Activated effector memory CD4-positive, alpha-beta T cell treated with anti-CD3 and anti-CD28 coated beads, Interleukin-2, amount 50 U/mL, for 16 hours (primary cell): ENCODE results near the gene MEGF10.

ENCODE experiments used
- DNase-seq: peaks from one replicate; pipeline ENCODE4 v3.0.0-alpha.2; 2020

MEGF10 gene

DNA sequence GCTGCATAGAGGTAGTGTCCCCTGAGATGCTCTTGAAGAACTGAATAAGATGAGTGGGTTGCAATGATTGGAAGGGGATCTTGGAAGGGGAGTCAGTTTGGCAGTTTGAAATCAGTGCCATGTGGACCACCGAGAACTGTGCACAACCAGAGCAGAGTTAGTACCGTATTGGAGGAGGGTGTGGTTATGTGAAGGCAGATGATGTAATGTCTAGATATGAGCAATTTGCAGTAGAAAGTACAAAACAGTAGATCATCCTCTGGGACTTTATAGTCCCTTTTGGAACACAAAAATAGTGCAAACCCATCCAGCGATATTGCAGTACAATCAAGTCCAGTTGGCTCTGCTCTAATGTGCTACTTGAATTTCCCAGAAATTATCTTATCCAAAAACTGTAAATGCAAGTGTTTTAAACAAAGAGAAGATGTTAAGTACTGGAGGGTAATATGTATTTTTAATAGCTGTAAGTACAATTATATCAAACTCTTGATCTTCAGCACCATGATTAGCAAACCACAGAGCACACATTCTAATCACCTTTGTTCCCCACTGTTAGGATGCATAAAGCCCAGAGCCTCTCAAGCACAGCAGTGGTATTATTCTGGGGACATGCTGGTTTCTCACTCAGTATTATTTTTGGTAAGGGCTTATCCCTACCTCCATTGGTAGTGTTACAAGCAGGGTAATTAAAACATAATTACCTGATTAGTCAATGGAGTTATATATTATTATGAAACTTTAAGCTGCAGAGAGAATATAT, 41.5 kb downstream of the MEGF10 start:
- no peak for DNase-seq

DNA sequence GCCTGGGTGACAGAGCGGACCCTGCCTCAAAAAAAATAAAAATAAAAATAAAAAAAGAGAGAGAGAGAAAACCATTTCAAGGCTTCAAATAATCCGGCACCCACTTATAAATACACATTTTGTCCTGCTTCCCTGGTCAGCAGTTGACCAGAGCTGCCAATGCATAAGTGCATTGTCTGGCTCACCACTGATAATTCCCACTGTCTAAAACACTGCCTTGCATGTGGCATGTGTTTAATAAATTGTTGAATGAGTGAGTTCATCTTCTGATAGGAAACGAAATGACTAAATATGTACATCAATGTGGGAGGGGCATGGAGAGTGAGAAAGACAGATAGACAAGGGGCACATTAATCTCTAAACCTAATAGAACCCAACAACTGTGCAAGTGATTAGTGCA, 42.9 kb downstream of the MEGF10 start:
- no peak for DNase-seq

DNA sequence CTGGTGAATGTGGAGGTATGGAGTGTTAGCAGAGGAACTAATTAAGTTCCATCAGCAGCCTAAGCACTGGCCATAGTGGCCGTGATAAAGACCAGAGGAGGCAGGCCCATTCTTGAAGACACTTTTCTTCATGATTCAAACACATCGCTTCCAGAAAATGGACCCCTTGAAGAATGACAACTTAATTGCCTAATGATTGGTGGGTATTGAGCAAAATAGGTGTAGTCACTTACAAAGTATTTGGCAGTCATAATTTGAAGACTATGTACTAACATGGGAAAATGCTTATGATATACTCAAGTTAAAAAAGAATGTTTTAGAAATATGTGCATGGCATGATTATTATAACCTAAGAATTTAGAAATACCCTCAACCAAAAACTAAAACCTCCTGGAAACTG, 44.8 kb downstream of the MEGF10 start:
- DNase-seq: no peak

DNA sequence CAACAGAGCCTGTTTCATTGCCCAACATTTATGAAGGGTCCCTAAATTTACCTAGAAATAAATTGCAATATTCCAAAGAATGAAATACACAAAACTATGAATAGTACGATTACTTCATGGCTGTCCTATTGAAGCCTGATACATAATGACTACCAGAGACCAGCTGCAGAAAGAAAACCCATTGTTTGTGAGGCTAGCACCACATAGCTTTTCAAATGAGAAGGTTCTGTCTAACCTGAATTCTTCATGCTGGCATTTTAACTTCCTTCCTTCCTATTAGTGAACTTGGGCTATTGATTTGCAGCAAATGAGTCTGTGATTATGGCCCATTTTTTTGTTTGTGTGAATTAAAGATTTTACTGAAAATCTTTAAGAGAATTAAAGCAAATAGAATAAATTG, 47.3 kb downstream of the MEGF10 start:
- DNase-seq: no peak

DNA sequence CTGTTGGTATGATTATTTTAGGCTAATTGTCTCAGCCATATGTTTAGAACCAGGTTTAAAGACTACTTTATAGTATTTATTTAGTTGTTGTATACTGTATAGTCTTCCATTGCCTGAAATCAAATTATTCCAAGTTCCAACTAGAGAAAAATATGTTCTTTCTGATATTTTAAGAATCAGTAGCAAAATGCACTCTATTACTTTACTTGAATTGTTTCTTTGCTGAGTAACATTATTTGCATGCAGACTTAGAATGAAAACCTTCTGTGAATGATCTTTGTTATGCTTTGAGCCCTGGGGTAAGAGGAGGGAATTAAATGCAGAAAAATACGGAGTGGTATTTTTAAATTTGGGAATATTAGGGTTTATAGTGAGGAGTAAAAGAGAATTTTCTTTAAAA, 47.9 kb downstream of the MEGF10 start:
- no peak for DNase-seq

DNA sequence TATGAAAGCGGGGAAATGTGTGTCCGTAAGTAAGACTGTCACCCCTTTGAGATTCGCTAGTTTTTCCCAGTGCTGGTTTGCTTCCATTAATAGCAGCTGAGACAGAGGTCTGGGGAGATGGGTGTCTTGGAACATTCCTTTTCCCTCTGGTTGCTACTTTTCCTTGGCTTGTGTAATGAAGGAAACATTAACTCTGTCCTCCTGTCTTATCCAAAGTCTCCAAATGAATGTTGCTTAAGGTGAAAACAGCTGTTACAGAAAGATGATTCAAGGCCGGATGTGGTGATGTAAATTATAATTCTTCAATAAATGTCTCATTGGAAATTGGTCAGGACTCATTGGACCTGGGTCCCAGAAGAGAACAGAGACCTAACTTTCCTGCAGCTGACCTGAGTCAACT, 50.0 kb downstream of the MEGF10 start:
- no peak for DNase-seq

DNA sequence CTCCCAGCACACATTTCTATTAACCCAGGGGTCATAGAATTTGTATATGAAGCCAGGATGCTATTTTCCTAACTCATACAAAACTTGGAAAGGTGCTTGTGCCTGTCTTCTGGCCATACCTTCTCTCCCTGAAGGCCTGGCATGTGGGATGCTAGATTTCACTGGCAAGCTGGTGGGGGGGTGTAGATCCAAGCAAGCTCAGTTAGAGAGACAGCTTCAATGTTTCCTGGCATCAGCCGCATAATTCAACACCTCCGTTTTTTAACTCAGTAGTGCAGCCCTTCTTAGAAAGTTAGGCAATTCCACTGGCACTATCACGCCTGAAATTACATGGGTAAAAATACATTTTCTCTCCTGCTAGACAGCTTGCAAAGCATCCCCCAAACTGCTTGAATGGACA, 51.8 kb downstream of the MEGF10 start:
- no peak for DNase-seq

DNA sequence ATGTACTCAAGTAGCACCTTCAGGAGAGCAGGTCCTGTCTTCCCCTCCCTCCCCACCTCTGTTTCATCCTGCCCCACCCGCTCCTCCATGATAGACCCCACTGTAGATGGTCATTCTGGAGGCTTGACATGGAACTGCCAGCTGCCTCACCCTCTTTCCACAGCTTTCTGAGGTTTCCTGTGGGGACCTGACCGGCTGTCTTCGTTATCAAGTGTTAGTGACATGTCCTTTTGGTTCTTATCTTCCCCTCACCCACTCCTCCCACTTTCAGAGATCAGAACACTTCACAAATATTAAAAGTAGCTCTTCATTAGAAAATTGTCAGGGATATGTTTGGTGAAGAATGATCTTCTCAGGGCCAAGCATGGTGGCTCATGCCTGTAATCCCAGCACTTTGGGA, 52.7 kb downstream of the MEGF10 start:
- no peak for DNase-seq

DNA sequence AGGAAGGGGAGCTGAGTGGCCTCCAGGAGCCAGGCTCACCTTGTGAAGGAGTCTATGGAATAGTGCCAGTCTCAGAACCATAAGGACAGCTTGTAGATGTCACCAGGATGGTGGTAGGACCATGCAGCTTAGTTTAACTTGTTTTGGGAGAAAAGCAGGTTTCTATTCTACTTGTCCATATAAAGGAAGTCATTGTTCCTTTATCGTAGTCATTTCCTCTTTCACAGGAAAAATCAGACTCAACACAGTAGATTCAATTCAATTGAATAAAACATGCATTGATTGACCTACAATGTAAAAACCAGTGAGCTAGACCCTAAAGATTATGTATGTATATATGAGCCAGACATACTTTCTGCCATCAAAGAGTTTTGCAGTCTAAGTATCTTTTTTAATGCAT, 53.3 kb downstream of the MEGF10 start:
- no peak for DNase-seq

DNA sequence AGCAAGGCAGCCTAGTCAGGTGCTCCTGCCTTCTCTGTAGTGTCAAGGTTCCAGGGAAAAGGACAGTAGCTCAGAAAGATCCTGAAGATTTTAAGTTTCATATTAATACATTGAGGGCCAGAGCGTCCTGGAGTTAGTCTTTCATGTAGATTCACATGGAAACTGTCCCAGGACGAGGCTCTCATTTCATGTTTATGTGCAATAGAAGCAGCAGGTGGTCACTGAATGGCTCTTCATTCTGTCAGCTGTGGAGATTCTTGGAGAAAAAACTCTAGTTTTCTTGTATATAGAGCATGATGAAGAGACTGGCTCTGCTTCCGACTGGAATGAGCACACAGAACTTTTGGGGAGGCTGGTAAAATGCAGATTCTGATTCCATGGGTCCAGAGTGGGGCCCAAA, 54.3 kb downstream of the MEGF10 start:
- no peak for DNase-seq

DNA sequence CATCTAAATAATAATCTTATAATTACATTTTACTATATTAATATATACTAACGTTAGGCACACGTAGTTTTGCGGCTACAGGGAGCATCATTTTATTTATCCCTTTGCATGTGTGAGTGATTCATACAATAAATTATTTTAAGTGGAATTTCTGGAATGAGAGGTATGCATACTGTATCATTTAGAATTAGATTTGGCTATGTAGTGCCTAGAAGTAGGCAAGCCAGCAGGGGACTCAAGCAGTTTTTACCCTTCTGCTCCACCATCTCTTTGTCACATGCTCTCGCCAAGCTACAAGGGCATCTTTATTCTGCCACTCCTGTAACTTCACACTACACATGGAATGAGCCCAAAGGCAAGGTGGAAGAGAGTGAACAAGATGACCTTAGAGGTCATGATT, 60.8 kb downstream of the MEGF10 start:
- no peak for DNase-seq

DNA sequence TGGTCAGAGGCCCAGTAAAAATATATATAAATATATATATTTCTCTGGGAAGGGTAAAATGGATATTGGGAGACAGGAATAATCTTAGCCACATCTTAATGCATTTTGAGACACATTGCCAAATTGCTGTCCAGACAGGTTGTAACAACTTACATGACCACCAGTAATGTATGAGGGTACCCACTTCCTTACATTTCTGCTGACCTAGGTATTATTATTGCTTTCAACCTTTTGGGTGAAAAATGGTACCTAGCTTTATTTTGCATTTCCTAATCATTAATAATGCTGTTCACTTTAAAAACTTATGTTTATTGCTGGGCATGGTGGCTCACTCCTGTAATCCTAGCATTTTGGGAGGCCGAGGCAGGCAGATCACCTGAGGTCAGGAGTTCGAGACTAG, 61.5 kb downstream of the MEGF10 start:
- DNase-seq: no peak

DNA sequence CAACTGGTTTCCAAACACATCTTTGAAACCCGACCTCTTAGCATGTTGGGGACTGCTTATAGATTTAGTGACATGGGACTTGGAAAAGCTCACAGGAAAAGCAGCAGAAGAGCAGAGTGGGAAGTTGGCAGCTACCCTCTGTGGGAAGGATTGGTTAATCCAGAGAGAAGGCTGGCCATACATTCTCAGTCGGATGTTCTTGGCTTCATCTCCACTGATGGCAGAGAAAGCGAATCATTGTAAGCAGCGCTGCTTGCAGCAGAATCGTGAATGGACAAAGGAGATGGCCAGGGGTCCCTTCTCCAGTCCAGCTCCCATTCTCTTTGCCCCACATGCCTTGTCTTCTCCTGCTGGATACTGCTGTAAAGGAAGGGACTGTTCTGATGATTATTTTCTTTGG, 62.7 kb downstream of the MEGF10 start:
- DNase-seq: no peak

DNA sequence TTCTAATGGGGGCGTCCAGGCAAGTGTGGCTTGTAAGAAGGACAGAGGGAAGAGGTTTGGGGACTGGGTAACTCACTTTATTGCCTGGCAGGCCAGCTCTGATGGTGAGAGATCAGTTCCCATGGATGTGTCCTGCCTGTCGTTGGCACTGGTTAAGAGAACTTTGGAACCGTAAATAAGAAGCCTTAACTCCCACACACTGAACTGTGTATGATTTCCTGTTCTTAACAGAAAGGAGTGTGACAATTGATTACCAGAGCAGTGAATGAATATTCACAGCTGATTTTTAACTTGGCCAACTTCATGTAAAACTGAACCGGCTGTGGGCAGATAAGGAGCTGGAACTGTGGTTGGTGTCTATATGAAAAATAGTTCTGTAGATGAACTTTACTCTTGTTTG, 63.2 kb downstream of the MEGF10 start:
- no peak for DNase-seq

DNA sequence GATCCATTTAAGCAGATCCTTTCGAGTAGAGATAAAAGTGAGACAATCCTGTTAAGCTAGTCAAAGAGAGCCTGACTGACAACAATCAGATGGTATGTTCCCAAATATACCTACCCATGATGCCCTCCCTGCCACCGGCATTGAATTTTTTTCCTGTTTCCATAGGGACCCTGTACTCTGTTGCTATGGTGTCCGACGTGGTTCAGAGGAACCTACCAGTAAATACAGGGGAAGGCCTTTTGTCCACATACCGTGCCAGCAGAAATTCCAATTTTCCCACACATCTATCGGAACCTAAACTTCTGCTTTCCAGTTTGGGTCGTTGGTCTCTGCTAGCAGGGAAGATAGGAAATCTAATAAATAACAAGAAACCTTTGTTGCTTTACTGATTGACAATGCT, 64.7 kb downstream of the MEGF10 start:
- DNase-seq: no peak

DNA sequence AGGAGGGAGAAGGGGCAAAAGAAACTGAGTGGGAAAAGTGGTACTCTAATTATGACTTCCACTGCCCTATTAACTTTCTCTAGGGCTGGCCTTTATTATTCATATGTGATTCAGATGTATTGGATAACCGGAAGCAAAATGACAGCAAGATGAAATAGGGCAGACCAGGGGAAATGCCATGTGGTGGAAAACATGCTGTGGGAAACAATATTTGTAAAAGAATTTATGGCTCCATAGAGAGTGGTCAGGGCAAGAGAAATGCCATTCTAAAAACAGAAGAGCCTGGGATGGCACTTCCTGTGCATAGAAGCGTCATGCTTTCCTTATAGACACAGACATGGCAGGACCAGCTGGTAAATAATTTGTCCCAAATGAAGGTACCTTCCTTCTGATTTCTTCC, 67.7 kb downstream of the MEGF10 start:
- DNase-seq: no peak

DNA sequence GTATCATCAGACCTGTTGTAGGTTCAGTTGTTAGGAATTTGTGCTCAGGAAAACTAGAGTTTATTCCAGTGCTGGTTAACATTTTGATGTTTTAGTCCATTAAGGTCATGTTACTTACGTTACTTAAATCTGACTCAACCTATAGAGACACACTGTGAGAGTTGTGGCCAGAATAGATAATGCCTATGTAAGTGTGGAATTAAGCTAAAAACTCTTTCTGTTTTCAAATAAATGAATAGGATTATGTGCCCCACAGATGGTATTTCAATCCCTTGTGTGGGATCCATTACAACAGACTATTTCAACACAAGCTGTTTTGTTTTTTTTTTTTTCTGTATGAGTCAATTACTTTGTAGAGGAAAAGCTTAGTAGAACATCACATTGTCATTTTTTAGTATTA, 68.1 kb downstream of the MEGF10 start:
- DNase-seq: no peak

DNA sequence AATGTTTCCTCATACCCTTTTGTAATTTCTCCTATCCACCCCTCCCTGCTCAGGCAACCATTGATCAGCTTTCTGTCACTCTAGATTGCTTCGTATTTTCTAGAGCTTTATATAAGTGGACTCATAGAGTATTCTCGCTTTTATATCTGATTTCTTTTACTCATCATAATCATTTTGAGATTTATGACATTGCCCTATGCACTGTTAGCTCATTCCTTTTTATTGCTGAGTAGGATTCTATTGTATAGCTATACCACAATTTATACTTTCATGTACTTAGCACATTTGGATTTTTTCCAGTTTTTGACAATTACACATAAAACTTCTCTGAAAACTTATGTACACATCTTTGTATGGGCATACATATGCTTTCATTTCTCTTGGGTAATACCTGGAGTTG, 68.9 kb downstream of the MEGF10 start:
- no peak for DNase-seq

DNA sequence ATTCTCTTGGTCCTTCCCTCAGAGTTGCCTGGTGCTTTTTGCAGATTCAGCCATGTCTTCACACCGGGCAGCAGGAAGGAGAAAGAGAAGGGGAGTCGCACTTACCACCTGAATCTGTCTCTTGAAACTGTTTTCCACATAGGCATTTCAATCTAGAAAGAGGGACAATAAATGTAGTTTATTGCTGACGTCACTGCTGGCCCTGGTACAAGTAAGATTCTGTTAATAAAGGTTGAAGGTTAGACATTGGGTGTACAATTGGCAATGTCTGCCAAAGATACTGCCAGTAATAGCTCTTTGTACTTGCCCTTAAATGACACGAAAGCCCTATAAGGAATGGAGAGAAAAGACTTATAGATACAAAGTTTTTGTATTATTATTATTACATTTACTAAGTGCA, 72.8 kb downstream of the MEGF10 start:
- no peak for DNase-seq

DNA sequence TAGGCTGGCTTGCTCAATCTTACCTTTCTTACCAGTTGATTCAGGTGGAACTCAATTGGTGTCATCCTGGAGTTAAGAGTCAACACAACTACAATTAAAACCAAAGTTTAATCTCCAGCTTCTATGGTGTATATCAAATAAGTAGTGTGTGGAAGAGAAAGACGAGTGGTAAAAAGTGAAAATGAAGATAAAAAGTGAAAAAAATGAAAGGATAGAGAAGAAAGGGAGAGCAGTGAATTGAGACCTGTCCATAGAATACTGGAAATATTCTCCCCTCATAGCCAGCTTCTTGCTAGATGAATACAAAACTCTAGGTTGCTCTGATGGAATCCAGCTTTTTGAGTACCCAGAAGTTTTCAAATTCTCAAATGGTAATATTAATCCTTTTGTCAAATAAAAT, 76.4 kb downstream of the MEGF10 start:
- DNase-seq: no peak

DNA sequence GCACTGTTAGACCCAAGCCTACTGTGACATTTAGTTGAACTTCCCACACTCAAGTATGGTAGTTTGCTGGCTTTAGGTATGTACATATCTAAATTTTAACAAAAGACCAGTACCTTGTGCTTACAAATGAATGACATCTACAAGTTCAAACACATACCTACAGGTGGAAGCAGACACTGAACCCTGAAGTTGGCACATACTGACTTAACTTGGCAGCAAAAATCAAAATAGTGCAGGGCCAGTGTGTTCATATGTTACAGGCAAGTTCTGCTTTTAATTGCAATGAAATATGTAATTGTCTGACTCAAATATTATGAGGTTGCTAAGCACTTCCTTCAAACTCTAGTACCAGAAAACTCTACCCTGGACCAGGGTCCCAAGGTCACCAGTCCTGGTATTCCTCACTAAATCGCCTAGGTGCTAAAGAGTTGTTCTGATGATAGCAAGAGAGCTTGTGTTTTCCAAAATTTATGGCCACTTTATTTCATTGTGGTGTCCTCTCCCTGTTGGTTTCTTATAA, 77.4 kb downstream of the MEGF10 start:
- no peak for DNase-seq

DNA sequence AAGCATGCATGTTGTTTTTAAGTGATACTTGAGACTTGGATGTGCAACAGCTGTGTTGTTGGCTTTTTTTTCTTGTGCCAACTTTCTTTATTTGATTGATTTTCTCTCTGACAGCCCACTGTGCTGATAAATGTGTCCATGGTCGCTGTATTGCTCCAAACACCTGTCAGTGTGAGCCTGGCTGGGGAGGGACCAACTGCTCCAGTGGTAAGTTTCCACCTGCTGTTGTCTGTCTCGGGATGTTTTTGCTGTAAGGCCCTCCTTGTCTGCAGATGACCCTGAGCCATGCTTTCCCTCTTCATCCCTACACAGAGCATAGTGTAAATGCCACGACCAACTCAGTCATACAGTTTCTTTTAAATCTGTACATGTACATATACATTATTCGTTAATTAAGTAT, 79.2 kb downstream of the MEGF10 start:
- no peak for DNase-seq

DNA sequence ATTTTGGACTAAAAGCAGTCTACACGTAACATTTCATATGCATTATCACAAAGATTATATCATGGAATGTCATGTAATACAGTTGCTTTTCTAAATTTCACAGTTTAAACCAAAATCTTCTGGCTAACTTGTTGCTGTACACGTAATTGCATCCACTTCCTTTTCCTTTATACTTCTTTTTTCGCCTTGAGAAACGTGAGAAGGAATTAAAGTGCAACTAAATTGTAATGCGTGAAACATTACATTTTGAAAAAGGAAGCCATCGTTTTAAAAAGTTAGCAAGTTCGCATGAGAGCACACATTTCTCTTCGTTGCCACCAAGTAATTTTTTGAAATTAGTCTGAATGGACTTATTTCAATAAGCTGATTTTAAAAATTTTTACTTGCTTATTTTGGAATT, 80.0 kb downstream of the MEGF10 start:
- no peak for DNase-seq

DNA sequence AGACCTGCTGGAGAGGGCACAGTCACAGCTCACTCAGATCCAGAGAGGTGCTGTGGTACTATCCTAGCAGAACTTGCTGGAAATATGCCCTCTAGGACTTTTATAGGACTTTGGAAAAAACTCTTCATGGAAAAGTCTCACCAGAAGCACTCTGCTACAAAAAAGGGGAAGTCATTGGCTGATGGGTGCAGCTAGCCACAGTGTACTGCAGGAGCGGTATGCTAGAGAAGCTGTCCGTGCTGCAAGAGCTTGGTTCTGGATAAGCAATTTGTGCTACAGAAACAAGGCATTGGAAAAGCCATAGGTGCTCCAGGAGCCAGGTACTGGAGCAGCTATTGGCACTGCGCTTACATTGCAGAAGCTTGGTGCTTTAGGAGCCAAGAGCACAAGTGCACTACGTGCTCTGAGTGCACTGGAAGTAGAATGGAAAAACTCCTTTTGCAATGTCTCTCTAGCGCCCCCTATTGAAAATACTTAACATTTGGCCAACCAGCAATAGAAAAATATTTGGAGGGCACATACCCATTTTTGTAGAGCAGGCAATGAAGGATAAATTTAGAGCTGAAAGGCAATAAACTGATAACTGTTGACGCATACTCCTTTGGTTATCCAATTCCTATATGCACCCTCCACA, 83.4 kb downstream of the MEGF10 start:
- DNase-seq: no peak

DNA sequence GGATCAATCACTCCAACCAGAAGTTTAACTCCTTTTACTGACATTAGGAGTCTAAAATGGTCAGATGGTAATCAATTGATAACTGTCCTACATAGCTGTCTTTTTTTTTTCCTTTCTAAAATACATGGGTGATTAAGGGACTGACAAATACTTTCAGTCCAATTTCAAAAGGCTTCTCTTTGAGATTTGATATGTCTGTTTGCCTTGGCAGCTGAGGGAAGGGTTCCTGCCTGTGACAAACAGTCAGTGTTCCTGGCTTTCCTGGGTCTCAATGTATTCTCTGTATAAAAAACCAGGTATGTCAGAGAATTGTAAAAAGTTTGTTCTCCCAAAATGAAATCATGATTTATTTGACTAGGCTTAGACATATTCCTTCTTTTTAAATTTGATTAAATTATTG, 84.5 kb downstream of the MEGF10 start:
- DNase-seq: no peak
